Hepatocyte (in vitro differentiated cells): ENCODE measurements around the gene CD226. TPM values are rescaled to one million over a fixed set of nuclear protein-coding genes. Genes with fewer than 3 reads are reported as not detected.

Source experiments
- DNase-seq: peaks from one replicate; pipeline ENCODE4 v3.0.0-alpha.2; 2016; ENCODE audit warnings: low spot score
- H2AFZ ChIP-seq: fragments of 200-600 bp; sonication (generic); 2 replicates; pipeline ENCODE4 v1.6.0; 2016; ENCODE audit warnings: antibody characterized with exemption, mild to moderate bottlenecking
- H3K27ac ChIP-seq: fragments of 200-600 bp; sonication (generic); 2 replicates; pipeline ENCODE4 v1.5.1; 2016; ENCODE audit warnings: mild to moderate bottlenecking
- H3K27me3 ChIP-seq: fragments of 200-600 bp; sonication (generic); 2 replicates; pipeline ENCODE4 v1.6.1; 2016
- H3K36me3 ChIP-seq: fragments of 200-600 bp; sonication (generic); replicated peaks from 2 replicates; pipeline ENCODE4 v1.5.1; 2016; ENCODE audit warnings: low read depth; ENCODE audit not compliant: insufficient read depth
- H3K4me1 ChIP-seq: fragments of 200-600 bp; sonication (generic); 2 replicates; pipeline ENCODE4 v1.5.1; 2016; ENCODE audit warnings: mild to moderate bottlenecking, moderate library complexity; ENCODE audit not compliant: insufficient read depth
- H3K4me2 ChIP-seq: fragments of 200-600 bp; sonication (generic); 2 replicates; pipeline ENCODE4 v1.6.0; 2016
- H3K4me3 ChIP-seq: fragments of 200-600 bp; sonication (generic); 2 replicates; pipeline ENCODE4 v1.5.1; 2016; ENCODE audit warnings: mild to moderate bottlenecking
- H3K79me2 ChIP-seq: fragments of 200-600 bp; sonication (generic); 2 replicates; pipeline ENCODE4 v1.6.0; 2017; ENCODE audit warnings: mild to moderate bottlenecking
- H3K9me2 ChIP-seq: fragments of 200-600 bp; sonication (generic); replicated peaks from 2 replicates; pipeline ENCODE4 v1.6.0; 2017; ENCODE audit warnings: mild to moderate bottlenecking; ENCODE audit not compliant: insufficient read depth
- H3K9me3 ChIP-seq: fragments of 200-600 bp; sonication (generic); 2 replicates; pipeline ENCODE4 v1.5.1; 2016; ENCODE audit warnings: low read depth, mild to moderate bottlenecking
- H4K20me1 ChIP-seq: fragments of 200-600 bp; sonication (generic); 2 replicates; pipeline ENCODE4 v1.6.0; 2016; ENCODE audit warnings: mild to moderate bottlenecking; ENCODE audit not compliant: insufficient read depth, poor library complexity, severe bottlenecking
- EZH2 ChIP-seq: fragments of 200-600 bp; sonication (generic); IDR thresholded peaks from 2 replicates; pipeline ENCODE4 v1.6.1; 2016; ENCODE audit warnings: antibody characterized with exemption, mild to moderate bottlenecking, borderline replicate concordance
- EZH2phosphoT487 ChIP-seq: fragments of 200-600 bp; sonication (generic); IDR thresholded peaks from one replicate; pipeline ENCODE4 v1.6.1; 2018; ENCODE audit warnings: antibody characterized with exemption, mild to moderate bottlenecking, low read depth, moderate library complexity; ENCODE audit not compliant: unreplicated experiment, severe bottlenecking
- WGBS: methylation state at CpG from one replicate; pipeline ENCODE4 v1.1.6; 2016; ENCODE audit warnings: low lambda C conversion rate; ENCODE audit errors: missing lambda C conversion rate; 5-methylcytosine and 5-hydroxymethylcytosine counted together
- polyA plus RNA-seq: library from polyadenylated mRNA; unstranded; fragments of >200 nt; fragmentation: Nextera tagmentation; extraction: Ambion mirVana; gene quantifications from 2 replicates; pipeline ENCODE4 v1.2.1, GENCODE V29; 2016
- total RNA-seq: library from RNA; depleted of rRNA; stranded (reverse); fragments of >200 nt; gene quantifications from 2 replicates; pipeline ENCODE4 v1.2.3, GENCODE V29; 2014
- TF ChIP-seq, protein P1 (sequence below): fragments of 200-600 bp; sonication (generic); IDR thresholded peaks from 2 replicates; pipeline ENCODE4 v1.5.1; 2016; ENCODE audit warnings: antibody characterized with exemption, mild to moderate bottlenecking; ENCODE audit not compliant: poor library complexity

The CD226 gene
- total and polyA plus RNA-seq, 2 experiments from 2014 or later: 0.07 TPM; not detected in 1

DNA sequence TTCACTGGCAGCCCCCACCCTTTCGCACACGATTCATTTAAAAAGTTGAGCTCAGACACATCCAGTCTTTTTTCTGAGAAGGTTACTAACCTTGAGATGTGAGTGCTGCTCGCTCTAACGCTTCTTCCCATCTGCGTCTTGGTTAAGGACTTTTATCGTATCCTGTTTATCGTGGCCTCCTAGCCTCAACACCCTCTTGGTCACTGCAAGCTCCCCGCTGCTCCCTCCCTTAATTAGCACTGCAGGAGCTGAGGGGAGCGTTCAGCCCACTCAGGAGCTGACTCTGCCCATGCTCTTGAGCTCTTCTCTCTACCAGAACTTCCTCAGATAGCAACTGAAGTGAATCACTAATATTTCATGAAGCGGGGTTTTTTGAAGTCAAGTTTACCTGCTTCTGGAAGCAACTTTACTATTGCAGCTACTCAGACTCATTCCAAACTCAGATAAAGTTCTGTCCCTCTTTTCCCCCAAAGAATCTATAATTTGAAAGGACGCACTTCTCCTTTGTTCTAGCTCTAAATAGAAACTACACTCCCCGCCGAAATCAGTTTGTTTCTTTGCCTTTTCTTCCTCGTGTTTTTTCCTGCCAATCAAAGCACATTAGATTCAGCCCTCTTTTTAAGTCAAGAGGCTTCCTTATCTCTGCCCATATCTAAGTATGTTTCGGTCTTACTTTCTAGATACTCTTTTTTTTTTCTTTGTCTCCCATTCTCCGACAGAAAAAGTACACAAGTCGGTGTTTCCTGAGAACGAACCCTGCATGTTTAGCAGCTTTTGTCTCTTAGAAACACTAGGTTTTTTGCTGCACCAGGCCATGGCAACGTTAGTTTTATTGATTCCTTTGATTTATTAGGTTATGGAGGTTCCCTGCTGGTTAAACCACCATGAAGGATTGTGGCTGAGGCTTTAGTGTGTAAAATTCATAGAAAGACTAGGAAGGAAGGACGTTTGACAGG, 9.3 kb upstream of the CD226 start:
- Histone ChIP-seq H3K9me2 (no peaks in the 10 kb centered on the region), H3K4me2 (no peak overlapping the region), H3K4me3 (no peak overlapping the region), H3K27ac (no peak overlapping the region), H3K9me3 (no peaks in the 10 kb centered on the region), H3K36me3 (no peaks in the 10 kb centered on the region), H3K4me1 (no peaks in the 10 kb centered on the region), H4K20me1 (no peaks in the 10 kb centered on the region), H3K27me3 (no peaks in the 10 kb centered on the region), H3K79me2 (no peaks in the 10 kb centered on the region), H2AFZ (no peak overlapping the region)
- 73% methylated on average over 20 of the region's 20 CpGs for WGBS
- TF ChIP-seq EZH2 (no peak), EZH2phosphoT487 (no peak)
- TF ChIP-seq, protein P1, sequence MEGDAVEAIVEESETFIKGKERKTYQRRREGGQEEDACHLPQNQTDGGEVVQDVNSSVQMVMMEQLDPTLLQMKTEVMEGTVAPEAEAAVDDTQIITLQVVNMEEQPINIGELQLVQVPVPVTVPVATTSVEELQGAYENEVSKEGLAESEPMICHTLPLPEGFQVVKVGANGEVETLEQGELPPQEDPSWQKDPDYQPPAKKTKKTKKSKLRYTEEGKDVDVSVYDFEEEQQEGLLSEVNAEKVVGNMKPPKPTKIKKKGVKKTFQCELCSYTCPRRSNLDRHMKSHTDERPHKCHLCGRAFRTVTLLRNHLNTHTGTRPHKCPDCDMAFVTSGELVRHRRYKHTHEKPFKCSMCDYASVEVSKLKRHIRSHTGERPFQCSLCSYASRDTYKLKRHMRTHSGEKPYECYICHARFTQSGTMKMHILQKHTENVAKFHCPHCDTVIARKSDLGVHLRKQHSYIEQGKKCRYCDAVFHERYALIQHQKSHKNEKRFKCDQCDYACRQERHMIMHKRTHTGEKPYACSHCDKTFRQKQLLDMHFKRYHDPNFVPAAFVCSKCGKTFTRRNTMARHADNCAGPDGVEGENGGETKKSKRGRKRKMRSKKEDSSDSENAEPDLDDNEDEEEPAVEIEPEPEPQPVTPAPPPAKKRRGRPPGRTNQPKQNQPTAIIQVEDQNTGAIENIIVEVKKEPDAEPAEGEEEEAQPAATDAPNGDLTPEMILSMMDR: no peak
- DNase-seq: no peak

DNA sequence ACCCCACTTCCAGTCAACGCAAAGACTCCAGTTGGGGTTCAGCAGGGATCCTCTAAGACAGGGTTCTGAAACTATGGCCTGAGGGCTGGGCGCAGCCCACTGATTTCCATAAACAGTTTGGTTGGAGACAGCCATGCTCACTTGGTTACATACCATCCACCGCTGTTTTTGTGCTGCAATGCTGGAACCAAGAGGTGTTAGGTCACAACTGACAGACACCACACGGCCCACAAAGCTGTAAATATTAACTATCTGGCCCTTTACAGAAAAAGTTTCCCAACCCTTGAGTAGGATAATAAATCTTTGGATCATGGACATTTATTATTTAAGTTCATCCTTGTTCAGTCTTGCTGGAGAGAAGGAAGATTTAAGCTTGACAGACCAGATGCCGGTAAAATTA, 8.4 kb upstream of the CD226 start:
- H3K27me3 ChIP-seq: no peaks in the 10 kb centered on the region
- no peaks in the 10 kb centered on the region for H3K36me3 ChIP-seq
- H2AFZ ChIP-seq: no peak overlapping the region
- no peaks in the 10 kb centered on the region for H3K9me2 ChIP-seq
- 69% methylated on average over 5 of the region's 5 CpGs for WGBS
- no peaks in the 10 kb centered on the region for H3K9me3 ChIP-seq
- H3K27ac ChIP-seq: no peak overlapping the region
- no peak overlapping the region for H3K4me2 ChIP-seq
- TF ChIP-seq, protein P1: no peak
- TF ChIP-seq EZH2 (no peak), EZH2phosphoT487 (no peak)
- H3K4me3 ChIP-seq: no peak overlapping the region
- no peaks in the 10 kb centered on the region for H3K4me1 ChIP-seq
- DNase-seq: no peak
- H4K20me1 ChIP-seq: no peaks in the 10 kb centered on the region
- no peaks in the 10 kb centered on the region for H3K79me2 ChIP-seq

DNA sequence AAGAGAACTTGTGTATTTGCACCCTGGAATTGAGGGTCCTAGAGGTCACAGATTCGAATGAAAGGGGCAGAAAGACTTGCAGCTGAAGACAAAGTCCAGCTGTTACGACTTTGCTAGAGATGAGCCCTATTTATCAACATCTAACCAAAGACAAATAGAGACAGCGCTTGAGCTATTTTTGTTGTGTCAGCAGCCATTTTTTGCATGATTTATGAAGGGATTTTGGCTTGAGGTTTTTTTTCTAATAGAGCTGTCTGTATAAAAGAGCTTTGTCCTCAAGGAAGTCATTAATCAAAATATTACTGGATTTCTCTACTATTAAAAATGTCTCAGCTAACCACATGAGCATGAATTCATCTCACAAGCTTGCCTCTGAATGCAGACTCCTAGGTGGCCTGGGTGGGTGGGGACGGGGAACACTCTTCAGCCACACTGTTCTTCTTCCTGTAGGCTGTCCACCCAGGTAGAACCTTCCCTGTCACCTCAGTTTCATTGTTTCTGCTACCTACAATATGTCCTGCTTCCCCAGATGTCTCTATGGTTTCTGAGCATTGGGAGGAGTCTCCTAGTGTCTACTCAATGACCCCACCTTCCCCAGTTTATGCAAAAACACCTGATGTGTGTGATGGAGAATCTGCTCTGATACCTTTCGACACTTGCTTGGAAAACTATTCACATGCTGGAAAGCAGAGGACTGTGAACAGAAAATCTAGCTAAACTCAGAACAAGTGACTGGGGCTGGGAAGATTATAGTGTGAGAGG, 7.2 kb upstream of the CD226 start:
- Histone ChIP-seq H3K27me3 (no peaks in the 10 kb centered on the region), H3K27ac (no peak overlapping the region), H3K4me2 (no peak overlapping the region), H3K4me1 (no peaks in the 10 kb centered on the region), H3K9me2 (no peaks in the 10 kb centered on the region), H3K79me2 (no peaks in the 10 kb centered on the region), H3K4me3 (no peak overlapping the region), H3K36me3 (no peaks in the 10 kb centered on the region), H3K9me3 (no peaks in the 10 kb centered on the region), H4K20me1 (no peaks in the 10 kb centered on the region), H2AFZ (no peak overlapping the region)
- WGBS: 78% methylated on average over 4 of the region's 5 CpGs
- no peak for DNase-seq
- TF ChIP-seq, protein P1: no peak
- no peak for TF ChIP-seq EZH2phosphoT487
- no peak for TF ChIP-seq EZH2
